ENCODE results near the gene AKAP14.
"Not testable (repeated sequence)": the region's sequence is repeated elsewhere in the genome, so short reads cannot be mapped to it uniquely, and the experiment has no call there.

The AKAP14 gene

GRCh38 chrX:119917877-119918276 is 22.2 kb downstream of the AKAP14 start:
- Histone ChIP-seq H3K9ac (ENCODE audit: low read length) (no peak overlapping the region), H3K9me3 (replicated peaks; ENCODE audit: insufficient read depth, low read length) (no peaks in the 10 kb centered on the region), H3K27ac (ENCODE audit: low read length) (no peak overlapping the region), H3K4me3 (ENCODE audit: low read length) (no peak overlapping the region), H3K36me3 (replicated peaks; ENCODE audit: insufficient read depth, low read length) (no peaks in the 10 kb centered on the region), H3K4me1 (ENCODE audit: low read length) (no peaks in the 10 kb centered on the region), H3K79me2 (ENCODE audit: low read length) (no peaks in the 10 kb centered on the region), H3K27me3 (replicated peaks; ENCODE audit: insufficient read depth, low read length) (no peaks in the 10 kb centered on the region), H3K9me2 (replicated peaks; ENCODE audit: insufficient read depth, low read length) (no peaks in the 10 kb centered on the region), H2AFZ (ENCODE audit: low read length) (no peak overlapping the region), H3K4me2 (ENCODE audit: low read depth, low read length) (no peak overlapping the region), H4K20me1 (ENCODE audit: insufficient read depth, low read length) (no peaks in the 10 kb centered on the region), H3F3A (ENCODE audit: insufficient read depth, low read length) (no peaks in the 10 kb centered on the region)
- TF ChIP-seq EZH2phosphoT487 (IDR thresholded peaks at IDR 0.05; ENCODE audit: low read length) (no peak), EZH2 (optimal IDR thresholded peaks at IDR 0.05; ENCODE audit: low read depth, low read length) (no peak)
- TF ChIP-seq, protein P1, sequence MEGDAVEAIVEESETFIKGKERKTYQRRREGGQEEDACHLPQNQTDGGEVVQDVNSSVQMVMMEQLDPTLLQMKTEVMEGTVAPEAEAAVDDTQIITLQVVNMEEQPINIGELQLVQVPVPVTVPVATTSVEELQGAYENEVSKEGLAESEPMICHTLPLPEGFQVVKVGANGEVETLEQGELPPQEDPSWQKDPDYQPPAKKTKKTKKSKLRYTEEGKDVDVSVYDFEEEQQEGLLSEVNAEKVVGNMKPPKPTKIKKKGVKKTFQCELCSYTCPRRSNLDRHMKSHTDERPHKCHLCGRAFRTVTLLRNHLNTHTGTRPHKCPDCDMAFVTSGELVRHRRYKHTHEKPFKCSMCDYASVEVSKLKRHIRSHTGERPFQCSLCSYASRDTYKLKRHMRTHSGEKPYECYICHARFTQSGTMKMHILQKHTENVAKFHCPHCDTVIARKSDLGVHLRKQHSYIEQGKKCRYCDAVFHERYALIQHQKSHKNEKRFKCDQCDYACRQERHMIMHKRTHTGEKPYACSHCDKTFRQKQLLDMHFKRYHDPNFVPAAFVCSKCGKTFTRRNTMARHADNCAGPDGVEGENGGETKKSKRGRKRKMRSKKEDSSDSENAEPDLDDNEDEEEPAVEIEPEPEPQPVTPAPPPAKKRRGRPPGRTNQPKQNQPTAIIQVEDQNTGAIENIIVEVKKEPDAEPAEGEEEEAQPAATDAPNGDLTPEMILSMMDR (IDR thresholded peaks at IDR 0.05; ENCODE audit: low read length) = no peak
- DNase-seq = no peak

DNA sequence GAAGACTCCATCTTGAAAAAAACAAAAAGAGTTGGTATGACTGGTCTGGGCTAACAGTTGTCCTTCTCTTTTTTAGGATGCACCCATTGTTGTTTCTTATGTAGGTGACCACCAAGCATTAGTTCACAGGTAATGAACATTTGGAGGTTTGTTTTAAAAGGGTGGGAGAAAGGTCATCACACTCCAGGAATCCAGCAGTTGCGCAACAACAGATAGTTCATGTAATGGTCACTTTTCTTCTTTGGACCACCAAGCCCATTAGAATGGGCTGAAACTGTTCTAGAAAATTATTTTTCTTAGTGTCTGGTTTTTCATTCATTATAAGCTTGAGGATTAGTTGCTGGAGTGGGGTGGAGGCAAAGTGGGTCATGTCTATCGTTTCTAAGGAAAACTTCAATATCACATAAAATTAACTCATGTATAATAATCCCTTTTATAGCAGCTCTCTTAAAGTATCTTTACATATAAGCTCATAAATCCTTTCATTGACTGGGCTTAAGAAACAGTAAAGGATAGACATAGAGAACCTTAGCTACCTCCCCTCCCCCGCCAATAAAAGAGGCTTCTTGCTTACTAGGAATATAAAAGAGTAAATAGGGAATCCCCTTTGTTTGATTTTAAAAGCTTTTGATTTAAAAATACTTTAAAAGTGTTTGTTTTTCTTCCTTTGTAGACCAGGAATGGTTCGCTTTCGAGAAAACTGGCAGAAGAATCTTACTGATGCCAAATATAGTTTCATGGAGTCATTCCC is 24.3 kb downstream of the AKAP14 start:
- H3K27me3 ChIP-seq (replicated peaks; ENCODE audit: insufficient read depth, low read length) = no peaks in the 10 kb centered on the region
- H2AFZ ChIP-seq (ENCODE audit: low read length) = no peak overlapping the region
- H3K4me1 ChIP-seq (ENCODE audit: low read length) = no peaks in the 10 kb centered on the region
- TF ChIP-seq, protein P1 (IDR thresholded peaks at IDR 0.05; ENCODE audit: low read length) = no peak
- DNase-seq = no peak
- no peaks in the 10 kb centered on the region for H3K9me2 ChIP-seq (replicated peaks; ENCODE audit: insufficient read depth, low read length)
- no peaks in the 10 kb centered on the region for H3K79me2 ChIP-seq (ENCODE audit: low read length)
- no peaks in the 10 kb centered on the region for H3F3A ChIP-seq (ENCODE audit: insufficient read depth, low read length)
- H3K9me3 ChIP-seq (replicated peaks; ENCODE audit: insufficient read depth, low read length) = no peaks in the 10 kb centered on the region
- H3K9ac ChIP-seq (ENCODE audit: low read length) = no peak overlapping the region
- H3K4me3 ChIP-seq (ENCODE audit: low read length) = no peak overlapping the region
- H3K4me2 ChIP-seq (ENCODE audit: low read depth, low read length) = no peak overlapping the region
- H4K20me1 ChIP-seq (ENCODE audit: insufficient read depth, low read length) = no peaks in the 10 kb centered on the region
- H3K27ac ChIP-seq (ENCODE audit: low read length) = no peak overlapping the region
- H3K36me3 ChIP-seq (replicated peaks; ENCODE audit: insufficient read depth, low read length) = no peaks in the 10 kb centered on the region

GRCh38 chrX:119922391-119922790 is 26.7 kb downstream of the AKAP14 start:
- H3K4me1 ChIP-seq (ENCODE audit: low read length); H3K79me2 ChIP-seq (ENCODE audit: low read length); DNase-seq; H3K4me3 ChIP-seq (ENCODE audit: low read length); H3K9me2 ChIP-seq (replicated peaks; ENCODE audit: insufficient read depth, low read length); H4K20me1 ChIP-seq (ENCODE audit: insufficient read depth, low read length); H3K27ac ChIP-seq (ENCODE audit: low read length); H3K36me3 ChIP-seq (replicated peaks; ENCODE audit: insufficient read depth, low read length); H2AFZ ChIP-seq (ENCODE audit: low read length); H3K9ac ChIP-seq (ENCODE audit: low read length); H3F3A ChIP-seq (ENCODE audit: insufficient read depth, low read length); H3K4me2 ChIP-seq (ENCODE audit: low read depth, low read length); H3K9me3 ChIP-seq (replicated peaks; ENCODE audit: insufficient read depth, low read length); H3K27me3 ChIP-seq (replicated peaks; ENCODE audit: insufficient read depth, low read length): not testable (repeated sequence)

DNA sequence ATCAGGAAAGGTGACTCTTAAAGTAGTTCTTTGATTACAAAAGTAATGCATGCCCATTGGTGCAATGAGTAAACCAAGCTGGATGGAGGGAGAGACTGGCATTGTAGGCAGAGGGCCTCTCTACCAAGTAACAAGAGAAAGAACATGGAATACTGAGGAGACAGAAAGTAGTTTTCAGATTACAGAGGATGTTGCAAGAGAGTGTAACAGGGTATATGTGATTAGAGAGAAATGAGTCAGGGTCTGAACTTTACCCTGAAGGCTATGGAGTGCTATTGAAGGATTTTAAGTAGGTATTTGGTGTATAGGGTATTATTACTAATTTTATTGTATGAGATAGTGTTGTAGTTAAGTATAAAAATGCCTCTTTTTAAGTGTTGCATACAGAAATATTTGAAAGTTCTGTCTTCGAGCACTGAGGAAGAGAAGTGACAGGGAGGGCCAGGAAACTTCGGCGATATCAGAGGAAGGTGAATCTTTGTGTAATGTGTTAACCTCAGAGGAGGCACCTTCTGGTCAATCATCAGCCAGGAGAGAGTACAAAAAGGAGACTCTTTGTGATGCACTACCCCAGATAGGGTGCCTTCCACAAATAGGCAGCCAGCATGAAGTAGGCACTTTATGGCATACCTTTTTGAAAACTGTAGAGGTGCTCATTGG is 39.7 kb downstream of the AKAP14 start:
- H3K4me2 ChIP-seq (ENCODE audit: low read depth, low read length) = no peak overlapping the region
- H2AFZ ChIP-seq (ENCODE audit: low read length) = no peak overlapping the region
- H3K36me3 ChIP-seq (replicated peaks; ENCODE audit: insufficient read depth, low read length) = peaks cover 3% of the 10 kb centered on the region; the same call in 1 of the 2 replicates
- no peaks in the 10 kb centered on the region for H4K20me1 ChIP-seq (ENCODE audit: insufficient read depth, low read length)
- H3F3A ChIP-seq (ENCODE audit: insufficient read depth, low read length) = no peaks in the 10 kb centered on the region
- H3K27ac ChIP-seq (ENCODE audit: low read length) = no peak overlapping the region
- no peaks in the 10 kb centered on the region for H3K9me3 ChIP-seq (replicated peaks; ENCODE audit: insufficient read depth, low read length)
- no peak overlapping the region for H3K9ac ChIP-seq (ENCODE audit: low read length)
- no peaks in the 10 kb centered on the region for H3K79me2 ChIP-seq (ENCODE audit: low read length)
- no peaks in the 10 kb centered on the region for H3K27me3 ChIP-seq (replicated peaks; ENCODE audit: insufficient read depth, low read length)
- H3K9me2 ChIP-seq (replicated peaks; ENCODE audit: insufficient read depth, low read length) = no peaks in the 10 kb centered on the region
- H3K4me1 ChIP-seq (ENCODE audit: low read length) = no peaks in the 10 kb centered on the region
- TF ChIP-seq EZH2 (optimal IDR thresholded peaks at IDR 0.05; ENCODE audit: low read depth, low read length) (no peak), EZH2phosphoT487 (IDR thresholded peaks at IDR 0.05; ENCODE audit: low read length) (no peak)
- TF ChIP-seq, protein P1 (IDR thresholded peaks at IDR 0.05; ENCODE audit: low read length) = no peak
- H3K4me3 ChIP-seq (ENCODE audit: low read length) = no peak overlapping the region
- DNase-seq = no peak
